SK-N-SH (cell line): ENCODE results near the gene MST1. TPM values are rescaled to one million over a fixed set of nuclear protein-coding genes. Genes with fewer than 3 reads are reported as not detected.

ENCODE experiments used
- CTCF ChIA-PET: fragments of 300-600, 350-600 bp; formaldehyde crosslinking; extraction: SDS; loops from one replicate; lab custom pipeline; 2021; lab: Yijun Ruan, JAX
- POLR2A ChIA-PET: fragments of 350-600 bp; sonication (Branson Sonifier 250); formaldehyde crosslinking; extraction: SDS; loops from one replicate; lab custom pipeline; 2020; ENCODE audit warnings: antibody characterized with exemption, inconsistent platforms; lab: Yijun Ruan, JAX
- DNase-seq: peaks from one replicate; pipeline ENCODE4 v3.0.0; 2012
- H2AFZ ChIP-seq: fragments of 200-600 bp; sonication (generic); 2 replicates; pipeline ENCODE4 v1.8.1; 2016; ENCODE audit warnings: antibody characterized with exemption, mild to moderate bottlenecking, low read depth
- H3F3A ChIP-seq: fragments of 200-600 bp; sonication (generic); replicated peaks from 2 replicates; pipeline ENCODE3; 2016; ENCODE audit warnings: antibody characterized with exemption, mild to moderate bottlenecking; ENCODE audit not compliant: insufficient read depth
- H3K27ac ChIP-seq, 2 experiments: fragments of 200-500 bp in 1 of 2; fragments of 200-600 bp in 1 of 2; sonication (Bioruptor generic) in 1 of 2; sonication (generic), shearing (Covaris generic) in 1 of 2; 2 replicates each; pipeline versions ENCODE4 v1.5.1 to v1.6.1; 2014 to 2016; ENCODE audit warnings: low read depth in 2 of 2, inconsistent platforms in 1 of 2, low read length in 1 of 2, mild to moderate bottlenecking in 1 of 2, mixed read lengths in 1 of 2
- H3K27me3 ChIP-seq: fragments of 200-600 bp; sonication (generic), shearing (Covaris generic); 2 replicates; pipeline ENCODE4 v1.6.1; 2016; ENCODE audit warnings: mixed run types; ENCODE audit not compliant: insufficient read depth
- H3K36me3 ChIP-seq, 2 experiments: fragments of 200-500 bp in 1 of 2; fragments of 200-600 bp in 1 of 2; sonication (Bioruptor generic) in 1 of 2; sonication (generic) in 1 of 2; replicated peaks in 1 of 2; 2 replicates each; pipeline versions ENCODE3 to v1.5.1; 2014 to 2016; ENCODE audit warnings: low read length in 1 of 2, mild to moderate bottlenecking in 1 of 2; ENCODE audit not compliant: insufficient read depth in 2 of 2, control insufficient read depth in 1 of 2
- H3K4me1 ChIP-seq, 2 experiments: fragments of 200-500 bp in 1 of 2; fragments of 200-600 bp in 1 of 2; sonication (Bioruptor generic) in 1 of 2; sonication (generic), shearing (Covaris generic) in 1 of 2; 2 replicates each; pipeline versions ENCODE4 v1.5.1 to v1.6.1; 2014 to 2016; ENCODE audit warnings: low read depth in 1 of 2, low read length in 1 of 2, mixed run types in 1 of 2; ENCODE audit not compliant: insufficient read depth in 2 of 2, control insufficient read depth in 1 of 2
- H3K4me2 ChIP-seq: fragments of 200-600 bp; sonication (generic), shearing (Covaris generic); 2 replicates; pipeline ENCODE4 v1.6.1; 2017; ENCODE audit warnings: mixed run types
- H3K4me3 ChIP-seq, 2 experiments: fragments of 200-500 bp in 1 of 2; fragments of 200-600 bp in 1 of 2; sonication (Bioruptor generic) in 1 of 2; sonication (generic), shearing (Covaris generic) in 1 of 2; 2 replicates each; pipeline versions ENCODE4 v1.5.1 to v1.8.1; 2014 to 2016; ENCODE audit warnings: low read depth in 2 of 2, inconsistent platforms in 1 of 2, low read length in 1 of 2, mild to moderate bottlenecking in 1 of 2, mixed read lengths in 1 of 2, moderate library complexity in 1 of 2
- H3K79me2 ChIP-seq: fragments of 200-600 bp; sonication (generic); 2 replicates; pipeline ENCODE4 v1.8.1; 2017; ENCODE audit warnings: mild to moderate bottlenecking; ENCODE audit not compliant: insufficient read depth
- H3K9ac ChIP-seq: fragments of 200-600 bp; sonication (generic); 2 replicates; pipeline ENCODE4 v1.6.1; 2017; ENCODE audit warnings: mixed run types
- H3K9me2 ChIP-seq: fragments of 200-600 bp; sonication (generic); 2 replicates; pipeline ENCODE4 v1.6.1; 2017; ENCODE audit warnings: mixed run types
- H3K9me3 ChIP-seq: fragments of 200-600 bp; sonication (generic); 2 replicates; pipeline ENCODE4 v1.6.1; 2017; ENCODE audit warnings: mixed run types, mild to moderate bottlenecking, moderate library complexity
- H4K20me1 ChIP-seq: fragments of 200-600 bp; sonication (generic); 2 replicates; pipeline ENCODE4 v1.6.1; 2017; ENCODE audit warnings: mild to moderate bottlenecking, mixed run types; ENCODE audit not compliant: insufficient read depth
- CTCF ChIP-seq: fragments of 200-600 bp; sonication (generic); IDR thresholded peaks from 2 replicates; pipeline ENCODE4 v1.6.1; 2017; ENCODE audit warnings: antibody characterized with exemption, mild to moderate bottlenecking, moderate library complexity
- EP300 ChIP-seq, 2 experiments: IDR thresholded peaks; 2 replicates each; pipeline versions ENCODE4 v1.4.0 to v1.6.1; 2012; ENCODE audit warnings: borderline replicate concordance in 1 of 2, low read depth in 1 of 2, low read length in 1 of 2
- EZH2phosphoT487 ChIP-seq: fragments of 200-600 bp; sonication (generic); IDR thresholded peaks from 2 replicates; pipeline ENCODE4 v1.6.1; 2017; ENCODE audit warnings: low read depth, mixed run types, mild to moderate bottlenecking, antibody characterized with exemption, moderate library complexity, borderline replicate concordance
- FOXJ3 ChIP-seq: sonication (generic); formaldehyde crosslinking; IDR thresholded peaks from 2 replicates; pipeline ENCODE4 v1.5.1; 2020; ENCODE audit warnings: mild to moderate bottlenecking, missing genetic modification reagents
- FOXM1 ChIP-seq: IDR thresholded peaks from 2 replicates; pipeline ENCODE4 v1.4.0; 2012; ENCODE audit warnings: low read depth, mild to moderate bottlenecking
- MAX ChIP-seq: IDR thresholded peaks from 2 replicates; pipeline ENCODE4 v1.4.0; 2012; ENCODE audit warnings: low read depth
- MEF2A ChIP-seq: IDR thresholded peaks from 2 replicates; pipeline ENCODE4 v1.4.0; 2012; ENCODE audit warnings: low read depth, borderline replicate concordance
- NFIC ChIP-seq: IDR thresholded peaks from 2 replicates; pipeline ENCODE4 v1.4.0; 2012; ENCODE audit warnings: borderline replicate concordance
- NRF1 ChIP-seq: IDR thresholded peaks from 2 replicates; pipeline ENCODE4 v1.6.1; 2012; ENCODE audit warnings: low read depth, mild to moderate bottlenecking, low read length
- POLR2AphosphoS5 ChIP-seq: IDR thresholded peaks from 2 replicates; pipeline ENCODE4 v1.6.1; 2012; ENCODE audit warnings: low read depth, low read length
- RAD21 ChIP-seq: IDR thresholded peaks from 2 replicates; pipeline ENCODE4 v1.6.1; 2012; ENCODE audit warnings: mild to moderate bottlenecking, low read length
- RXRA ChIP-seq: IDR thresholded peaks from 2 replicates; pipeline ENCODE4 v1.4.0; 2012; ENCODE audit warnings: low read depth, mild to moderate bottlenecking, borderline replicate concordance
- SIN3A ChIP-seq: IDR thresholded peaks from 2 replicates; pipeline ENCODE4 v1.6.1; 2012; ENCODE audit warnings: low read depth, mild to moderate bottlenecking, low read length, moderate library complexity, borderline replicate concordance
- TAF1 ChIP-seq: IDR thresholded peaks from 2 replicates; pipeline ENCODE4 v1.6.1; 2012; ENCODE audit warnings: low read depth, mild to moderate bottlenecking, low read length, moderate library complexity, borderline replicate concordance
- TCF12 ChIP-seq: IDR thresholded peaks from 2 replicates; pipeline ENCODE4 v1.4.0; 2012
- TEAD4 ChIP-seq: IDR thresholded peaks from 2 replicates; pipeline ENCODE4 v1.4.0; 2012; ENCODE audit warnings: mild to moderate bottlenecking, borderline replicate concordance; ENCODE audit not compliant: insufficient read depth
- USF2 ChIP-seq: fragments of 150-350 bp; IDR thresholded peaks from 2 replicates; pipeline ENCODE4 v1.6.1; 2017; ENCODE audit warnings: antibody characterized with exemption, low read length, low read depth, borderline replicate concordance
- ZBTB33 ChIP-seq: IDR thresholded peaks from 2 replicates; pipeline ENCODE4 v1.4.0; 2012; ENCODE audit warnings: low read depth, borderline replicate concordance
- WGBS: methylation state at CpG from one replicate; pipeline ENCODE4 v1.1.6; 2017; ENCODE audit warnings: low lambda C conversion rate; 5-methylcytosine and 5-hydroxymethylcytosine counted together
- polyA plus RNA-seq, 3 experiments: library from polyadenylated mRNA; depleted of rRNA; stranded (reverse); fragments of >200 nt; gene quantifications; 2 replicates each; pipeline ENCODE4 v1.2.3, GENCODE V29; 2012

The MST1 gene
- polyA plus RNA-seq, 1 of the 3 experiments (the other 2 are of a cell fraction), result 35.1 TPM

- WGBS, result 97% methylated on average over 7 of the region's 7 CpGs
- Histone ChIP-seq H3K27me3 (no peaks in the 10 kb centered on the region), H3K36me3 (peaks cover 0 to 29% of the 10 kb centered on the region in 2 experiments), H3K9ac (no peak overlapping the region), H3K4me3 (no peak overlapping the region), H3F3A (no peaks in the 10 kb centered on the region), H4K20me1 (no peaks in the 10 kb centered on the region)
- no peak for DNase-seq
- ChIA-PET CTCF (interaction anchor here (0.6 to 8.1 kb wide), 8 partner anchors 8 to 196 kb away, joined by 3 to 76 read pairs (median 4); partner anchors contain the start of genes AMIGO3, MST1 and RNF123), POLR2A (no interaction called here)
- TF ChIP-seq NRF1, result no peak
- TF ChIP-seq TAF1, result no peak
- TF ChIP-seq RXRA, result no peak
- TF ChIP-seq SIN3A, result no peak
- TF ChIP-seq RAD21, result no peak
- no peak for TF ChIP-seq FOXJ3 (CRISPR knock-in tag)
- no peak for TF ChIP-seq ZBTB33
- no peak for TF ChIP-seq TEAD4
- TF ChIP-seq USF2, result no peak
- no peak for TF ChIP-seq NFIC
- no peak for TF ChIP-seq TCF12
- no peak for TF ChIP-seq EP300 (IDR thresholded peaks at IDR 0.05; ENCODE audit: borderline replicate concordance in 1 of 2, low read depth in 1 of 2, low read length in 1 of 2)
- no peak for TF ChIP-seq MAX
- TF ChIP-seq EZH2phosphoT487, result no peak
- TF ChIP-seq MEF2A, result no peak
- TF ChIP-seq CTCF, result no peak
- TF ChIP-seq POLR2AphosphoS5, result no peak
- TF ChIP-seq FOXM1, result no peak
- TF ChIP-seq, all 33 proteins: peak for 0
- no peak overlapping the region for H2AFZ ChIP-seq
- H3K9me2 ChIP-seq, result no peaks in the 10 kb centered on the region
- H3K27ac ChIP-seq, result no peak overlapping the region
- H3K4me1 ChIP-seq, result no peaks in the 10 kb centered on the region
- H3K4me2 ChIP-seq, result no peak overlapping the region
- H3K79me2 ChIP-seq, result no peaks in the 10 kb centered on the region
- no peaks in the 10 kb centered on the region for H3K9me3 ChIP-seq
Observed at GRCh38 chr3:49703956-49704355, 14.7 kb upstream of the MST1 start.
